ENCODE measurements around the gene LONRF2. TPM values are rescaled to one million over a fixed set of nuclear protein-coding genes. Genes with fewer than 3 reads are reported as not detected.
"Not testable (repeated sequence)": the region's sequence is repeated elsewhere in the genome, so short reads cannot be mapped to it uniquely, and the experiment has no call there.

LONRF2 gene
- total RNA-seq, 1 experiment from 2014 or later = not detected

GRCh38 chr2:100359576-100359975 lies 37.3 kb upstream of the LONRF2 start:
- H3K36me3 Mint-ChIP-seq (ENCODE audit: insufficient read depth, unreplicated experiment) = no peaks in the 10 kb centered on the region
- TF ChIP-seq CTCF (IDR thresholded peaks at IDR 0.05; ENCODE audit: unreplicated experiment) = no peak
- H3K9me3 Mint-ChIP-seq (ENCODE audit: unreplicated experiment) = peaks cover 17% of the 10 kb centered on the region
- intact Hi-C loops (cut with micrococcal nuclease) = no loop called here
- ChIA-PET CTCF (no interaction called here), POLR2A (interaction anchor here (1.3 kb wide), 1 partner anchor 24 kb away, joined by 3 read pairs; no protein-coding TSS in a partner anchor)
- H3K27ac Mint-ChIP-seq (ENCODE audit: low read depth, unreplicated experiment) = no peak overlapping the region
- no peak overlapping the region for H3K4me3 Mint-ChIP-seq (ENCODE audit: unreplicated experiment)
- no peaks in the 10 kb centered on the region for H3K27me3 Mint-ChIP-seq (ENCODE audit: insufficient read depth, unreplicated experiment)
- BruUV-seq (replicated peaks) = no TSS peak
- peaks cover 11% of the 10 kb centered on the region for H3K4me1 Mint-ChIP-seq (ENCODE audit: insufficient read depth, unreplicated experiment)
- no peak for DNase-seq (ENCODE audit: unreplicated experiment)

GRCh38 chr2:100358554-100358953 lies 36.3 kb upstream of the LONRF2 start:
- BruUV-seq (replicated peaks) = no TSS peak
- no peak for TF ChIP-seq CTCF (IDR thresholded peaks at IDR 0.05; ENCODE audit: unreplicated experiment)
- no peak overlapping the region for H3K4me3 Mint-ChIP-seq (ENCODE audit: unreplicated experiment)
- no peak for DNase-seq (ENCODE audit: unreplicated experiment)
- no peak overlapping the region for H3K27ac Mint-ChIP-seq (ENCODE audit: low read depth, unreplicated experiment)
- POLR2A ChIA-PET = interaction anchor here (1.3 kb wide), 1 partner anchor 23 kb away, joined by 3 read pairs; no protein-coding TSS in a partner anchor
- H3K36me3 Mint-ChIP-seq (ENCODE audit: insufficient read depth, unreplicated experiment) = no peaks in the 10 kb centered on the region
- H3K4me1 Mint-ChIP-seq (ENCODE audit: insufficient read depth, unreplicated experiment) = peaks cover 1% of the 10 kb centered on the region
- no peaks in the 10 kb centered on the region for H3K27me3 Mint-ChIP-seq (ENCODE audit: insufficient read depth, unreplicated experiment)
- peaks cover 17% of the 10 kb centered on the region for H3K9me3 Mint-ChIP-seq (ENCODE audit: unreplicated experiment)
- intact Hi-C loops (cut with micrococcal nuclease) = no loop called here
- CTCF ChIA-PET = interaction anchor here (0.6 to 1.2 kb wide), 2 partner anchors 21 to 107 kb away, joined by 4 to 5 read pairs; no protein-coding TSS in a partner anchor

- BruUV-seq (replicated peaks) = no TSS peak
- no peak for DNase-seq (ENCODE audit: unreplicated experiment)
- Mint-ChIP-seq H3K9me3 (ENCODE audit: unreplicated experiment) (peaks cover 6% of the 10 kb centered on the region), H3K27me3 (ENCODE audit: insufficient read depth, unreplicated experiment) (no peaks in the 10 kb centered on the region), H3K36me3 (ENCODE audit: insufficient read depth, unreplicated experiment) (no peaks in the 10 kb centered on the region), H3K4me3 (ENCODE audit: unreplicated experiment) (no peak overlapping the region), H3K27ac (ENCODE audit: low read depth, unreplicated experiment) (no peak overlapping the region), H3K4me1 (ENCODE audit: insufficient read depth, unreplicated experiment) (peaks cover 5% of the 10 kb centered on the region)
- intact Hi-C loops (cut with micrococcal nuclease) = no loop called here
- TF ChIP-seq CTCF (IDR thresholded peaks at IDR 0.05; ENCODE audit: unreplicated experiment) = no peak
- ChIA-PET CTCF (no interaction called here), POLR2A (no interaction called here)
Observed at GRCh38 chr2:100352521-100352920, 30.2 kb upstream of the LONRF2 start.

DNA sequence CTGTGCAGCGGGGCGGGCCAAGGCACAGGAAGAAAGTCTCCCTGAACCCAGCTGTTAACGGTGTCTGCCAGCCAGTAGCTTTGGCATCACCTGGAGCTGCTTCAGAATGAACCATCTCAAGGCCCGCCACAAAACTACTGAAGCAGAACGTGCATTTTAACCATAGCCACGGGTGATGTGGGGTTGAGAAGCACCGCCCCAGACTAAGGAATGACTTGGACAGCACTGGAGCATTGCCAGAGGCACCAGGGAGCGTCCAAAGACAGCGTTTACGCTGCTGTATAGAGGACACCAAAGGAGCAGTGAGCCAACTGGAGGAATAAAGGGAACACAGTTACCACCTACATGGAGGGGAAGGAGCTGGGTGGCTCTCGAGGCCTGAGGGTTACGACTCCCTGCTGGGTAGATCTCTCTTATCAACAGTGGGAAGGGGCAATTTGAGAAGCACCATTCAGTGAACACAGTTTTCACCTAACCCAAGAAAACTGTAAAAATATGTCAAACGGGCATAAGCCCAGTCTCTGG lies 28.4 kb upstream of the LONRF2 start:
- Mint-ChIP-seq H3K9me3 (ENCODE audit: unreplicated experiment) (no peaks in the 10 kb centered on the region), H3K4me1 (ENCODE audit: insufficient read depth, unreplicated experiment) (peaks cover 5% of the 10 kb centered on the region), H3K27me3 (ENCODE audit: insufficient read depth, unreplicated experiment) (no peaks in the 10 kb centered on the region), H3K36me3 (ENCODE audit: insufficient read depth, unreplicated experiment) (no peaks in the 10 kb centered on the region), H3K4me3 (ENCODE audit: unreplicated experiment) (no peak overlapping the region), H3K27ac (ENCODE audit: low read depth, unreplicated experiment) (no peak overlapping the region)
- intact Hi-C loops (cut with micrococcal nuclease) = no loop called here
- no peak for DNase-seq (ENCODE audit: unreplicated experiment)
- CTCF ChIA-PET = interaction anchor here (0.5 kb wide), 1 partner anchor 39 kb away, joined by 3 read pairs; no protein-coding TSS in a partner anchor
- TF ChIP-seq CTCF (IDR thresholded peaks at IDR 0.05; ENCODE audit: unreplicated experiment) = no peak
- POLR2A ChIA-PET = no interaction called here
- BruUV-seq (replicated peaks) = no TSS peak

GRCh38 chr2:100345144-100345543 lies 22.8 kb upstream of the LONRF2 start:
- H3K36me3 Mint-ChIP-seq (ENCODE audit: insufficient read depth, unreplicated experiment); H3K4me3 Mint-ChIP-seq (ENCODE audit: unreplicated experiment); H3K4me1 Mint-ChIP-seq (ENCODE audit: insufficient read depth, unreplicated experiment); H3K9me3 Mint-ChIP-seq (ENCODE audit: unreplicated experiment); DNase-seq (ENCODE audit: unreplicated experiment); POLR2A ChIA-PET; BruUV-seq (replicated peaks); H3K27ac Mint-ChIP-seq (ENCODE audit: low read depth, unreplicated experiment); intact Hi-C loops (cut with micrococcal nuclease); H3K27me3 Mint-ChIP-seq (ENCODE audit: insufficient read depth, unreplicated experiment): not testable (repeated sequence)
- CTCF ChIA-PET = interaction anchor here (1.5 kb wide), 2 partner anchors 34 to 36 kb away, joined by 4 to 5 read pairs; no protein-coding TSS in a partner anchor

All from MCF 10A (cell line).